T-helper 1 cell treated with Interleukin-12 subunit alpha and Interleukin-12 subunit beta and Interleukin-4 antibody, amounts not matched to agents 30 ng/mL and 1 ng/mL, for 36 hours (primary cell): ENCODE results near the gene CATSPERE. TPM values are rescaled to one million over a fixed set of nuclear protein-coding genes. Genes with fewer than 3 reads are reported as not detected.
"Not testable (repeated sequence)": the region's sequence is repeated elsewhere in the genome, so short reads cannot be mapped to it uniquely, and the experiment has no call there.

ENCODE experiments used
- intact Hi-C: fragments of 100-400 bp; cut with micrococcal nuclease; formaldehyde crosslinking; loops from one replicate; pipeline ENCODE4 v1.15.1; 2024
- total RNA-seq: library from RNA; stranded (reverse); gene quantifications from 2 replicates; pipeline ENCODE4 v1.2.3, GENCODE V29; 2022

The CATSPERE gene
- total RNA-seq, 1 donor from 2014 or later: 0.32 TPM

DNA sequence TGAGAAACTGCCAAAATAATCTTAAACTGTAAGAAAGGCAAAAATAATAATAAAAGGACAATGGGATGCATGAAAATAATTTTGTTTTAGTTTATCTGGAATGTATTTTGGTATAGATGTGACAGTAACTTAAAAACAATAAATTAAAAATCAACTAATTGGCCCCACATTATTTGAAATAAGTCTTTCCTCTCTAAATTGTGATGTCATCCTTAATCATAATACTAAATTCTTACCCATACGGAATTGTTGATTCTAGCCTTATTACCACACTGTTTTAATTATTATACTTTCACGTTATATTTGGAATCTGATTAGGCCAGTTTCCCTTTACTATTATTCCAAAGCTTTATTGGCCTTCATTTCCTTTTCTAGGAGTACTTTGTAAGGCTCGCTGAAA lies 199.5 kb downstream of the CATSPERE start:
- intact Hi-C loops: no loop called here

DNA sequence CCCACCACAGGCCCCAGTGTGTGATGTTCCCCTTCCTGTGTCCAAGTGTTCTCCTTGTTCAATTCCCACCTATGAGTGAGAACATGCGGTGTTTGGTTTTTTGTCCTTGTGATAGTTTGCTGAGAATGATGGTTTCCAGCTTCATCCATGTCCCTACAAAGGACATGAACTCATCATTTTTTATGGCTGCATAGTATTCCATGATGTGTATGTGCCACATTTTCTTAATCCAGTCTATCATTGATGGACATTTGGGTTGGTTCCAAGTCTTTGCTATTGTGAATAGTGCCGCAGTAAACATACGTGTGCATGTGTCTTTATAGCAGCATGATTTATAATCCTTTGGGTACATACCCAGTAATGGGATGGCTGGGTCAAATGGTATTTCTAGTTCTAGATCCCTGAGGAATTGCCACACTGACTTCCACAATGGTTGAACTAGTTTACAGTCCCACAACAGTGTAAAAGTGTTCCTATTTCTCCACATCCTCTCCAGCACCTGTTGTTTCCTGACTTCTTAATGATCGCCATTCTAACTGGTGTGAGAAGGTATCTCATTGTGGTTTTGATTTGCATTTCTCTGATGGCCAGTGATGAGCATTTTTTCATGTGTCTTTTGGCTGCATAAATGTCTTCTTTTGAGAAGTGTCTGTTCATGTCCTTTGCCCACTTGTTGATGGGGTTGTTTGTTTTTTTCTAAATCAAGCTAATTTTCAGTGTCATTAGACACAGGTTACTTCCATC lies 200.7 kb downstream of the CATSPERE start:
- intact Hi-C loops: not testable (repeated sequence)

DNA sequence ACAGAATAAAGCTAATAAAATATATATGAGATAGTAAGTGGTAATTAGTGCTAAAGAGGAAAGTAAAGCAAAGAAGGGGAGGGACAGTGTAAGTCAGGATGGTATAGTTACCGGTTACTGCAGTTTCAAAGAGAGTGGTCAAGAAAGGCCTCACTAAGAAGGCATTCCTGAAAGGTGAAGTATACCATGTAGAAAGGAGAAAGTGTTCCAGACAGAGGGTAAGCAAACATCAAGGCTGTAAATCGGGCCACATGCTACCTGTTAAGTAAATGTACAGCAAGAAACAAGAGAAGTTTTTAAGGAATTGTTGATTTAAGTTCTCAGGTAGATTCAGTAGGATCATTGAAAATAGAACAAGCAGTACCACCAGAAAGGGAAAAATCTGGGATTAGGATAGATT lies 201.5 kb downstream of the CATSPERE start:
- intact Hi-C loops: no loop called here

DNA sequence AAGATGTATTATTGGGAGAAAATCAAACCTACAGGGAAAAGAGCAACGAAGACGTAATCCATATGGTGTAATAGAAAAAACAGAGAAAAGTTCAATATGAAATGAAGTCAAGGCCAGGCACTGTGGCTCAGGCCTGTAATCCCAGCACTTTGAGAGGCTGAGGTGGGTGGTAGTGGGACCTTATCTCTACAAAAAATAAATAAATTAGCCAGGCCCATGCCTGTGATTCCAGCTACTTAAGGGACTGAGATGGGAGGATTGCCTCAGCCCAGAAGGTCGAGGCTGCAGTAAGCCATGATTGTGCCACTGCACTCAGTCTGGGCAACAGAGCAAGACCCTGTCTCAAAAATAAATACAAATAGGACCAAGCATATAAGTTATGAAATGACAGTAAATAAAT lies 203.3 kb downstream of the CATSPERE start:
- intact Hi-C loops: no loop called here

DNA sequence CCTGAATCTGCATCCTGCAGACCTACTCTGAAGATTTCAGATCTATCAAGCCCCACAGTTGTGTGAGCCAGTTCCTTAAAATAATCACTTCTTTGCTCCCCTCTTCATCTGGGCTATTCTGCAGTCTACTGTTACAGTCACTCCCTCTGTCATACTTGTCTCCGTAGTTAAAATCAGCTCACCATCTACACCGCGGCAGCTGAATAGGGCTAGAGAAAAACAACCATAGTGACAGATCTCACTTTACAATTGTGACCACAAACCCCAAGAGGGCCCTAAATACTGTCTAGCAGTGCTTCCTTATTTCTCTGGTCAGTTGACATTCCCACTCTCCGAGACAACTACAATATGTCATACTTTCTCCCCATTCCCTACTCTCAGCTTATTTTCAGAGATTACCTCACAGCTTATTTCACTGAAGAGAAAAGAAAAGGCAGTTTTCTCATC lies 204.7 kb downstream of the CATSPERE start:
- intact Hi-C loops: no loop called here

DNA sequence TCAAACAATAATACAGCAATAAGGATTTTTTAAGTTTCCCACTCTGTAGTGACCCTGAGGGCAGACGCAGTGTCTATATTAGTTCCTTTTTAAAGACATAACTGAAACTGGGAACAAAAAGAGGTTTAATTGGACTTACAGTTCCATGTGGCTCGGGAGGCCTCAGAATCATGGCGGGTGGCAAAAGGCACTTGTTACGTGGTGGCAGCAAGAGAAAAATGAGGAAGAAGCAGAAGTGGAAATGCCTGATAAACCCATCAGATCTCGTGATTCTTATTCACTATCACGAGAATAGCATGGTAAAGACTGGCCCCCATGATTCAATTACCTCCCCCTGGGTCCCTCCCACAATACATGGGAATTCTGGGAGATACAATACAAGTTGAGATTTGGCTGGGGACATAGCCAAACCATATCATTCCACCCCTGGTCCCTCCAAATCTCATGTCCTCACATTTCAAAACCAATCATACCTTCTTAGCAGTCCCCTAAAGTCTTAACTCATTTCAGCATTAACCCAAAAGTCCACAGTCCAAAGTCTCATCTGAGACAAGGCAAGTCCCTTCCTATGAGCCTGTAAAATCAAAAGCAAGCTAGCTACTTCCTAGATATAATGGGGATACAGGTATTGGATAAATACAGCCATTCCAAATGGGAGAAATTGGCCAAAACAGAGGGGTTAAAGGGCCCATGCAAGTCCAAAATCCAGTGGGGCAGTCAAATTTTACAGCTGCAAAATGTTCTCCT lies 205.8 kb downstream of the CATSPERE start:
- intact Hi-C loops: not testable (repeated sequence)

DNA sequence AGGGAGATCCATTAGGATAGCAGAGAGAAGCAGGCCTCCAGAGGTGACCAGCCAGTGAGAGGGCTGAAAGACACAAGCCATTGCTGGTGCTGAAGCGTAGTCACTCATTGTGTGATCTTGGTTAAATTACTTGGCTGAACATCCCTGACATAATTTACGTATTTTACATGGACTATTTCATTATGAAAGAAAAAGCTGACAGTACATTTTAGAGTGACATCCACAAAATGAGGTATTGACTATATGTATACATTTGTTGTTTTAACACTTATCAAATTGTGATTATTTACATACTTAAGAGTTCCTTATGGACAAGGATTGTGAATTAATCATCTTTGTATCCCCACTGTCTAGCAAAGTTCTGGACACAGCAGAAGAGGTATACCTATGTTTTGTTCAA lies 206.7 kb downstream of the CATSPERE start:
- intact Hi-C loops: no loop called here

DNA sequence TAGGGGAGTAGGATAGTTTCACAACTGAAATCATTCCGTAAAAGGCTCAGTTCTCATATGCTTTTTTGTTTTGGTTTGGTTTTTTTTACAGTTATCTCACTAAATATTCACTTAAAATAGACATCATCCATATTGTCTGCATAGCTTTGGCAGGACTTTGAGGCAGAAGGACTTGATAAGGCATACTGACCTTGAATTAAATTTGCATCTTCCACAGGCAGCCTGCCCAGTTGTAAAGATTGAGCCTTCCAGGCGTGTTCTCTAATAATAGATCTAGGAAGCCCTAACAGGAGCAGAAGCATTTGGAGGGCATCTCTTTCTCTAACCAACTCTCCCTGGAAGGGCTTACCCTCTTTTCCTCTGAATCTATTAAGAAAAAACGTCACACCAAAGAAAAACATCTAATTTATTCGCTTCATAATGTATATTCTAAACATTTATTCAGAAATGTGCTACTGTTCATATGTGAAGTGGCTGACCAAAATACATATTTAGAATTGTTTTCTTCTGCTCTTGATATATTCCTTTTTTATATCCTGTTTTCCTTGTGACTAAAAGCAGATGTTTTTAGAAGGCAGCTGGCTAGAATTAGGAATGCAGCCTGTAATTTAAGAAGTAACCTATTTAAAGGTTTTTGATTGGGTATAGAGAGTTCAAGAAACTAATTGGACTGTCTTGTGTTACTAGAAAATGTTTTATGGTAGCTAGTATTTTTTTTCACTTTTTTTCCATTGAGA lies 212.0 kb downstream of the CATSPERE start:
- intact Hi-C loops: no loop called here

DNA sequence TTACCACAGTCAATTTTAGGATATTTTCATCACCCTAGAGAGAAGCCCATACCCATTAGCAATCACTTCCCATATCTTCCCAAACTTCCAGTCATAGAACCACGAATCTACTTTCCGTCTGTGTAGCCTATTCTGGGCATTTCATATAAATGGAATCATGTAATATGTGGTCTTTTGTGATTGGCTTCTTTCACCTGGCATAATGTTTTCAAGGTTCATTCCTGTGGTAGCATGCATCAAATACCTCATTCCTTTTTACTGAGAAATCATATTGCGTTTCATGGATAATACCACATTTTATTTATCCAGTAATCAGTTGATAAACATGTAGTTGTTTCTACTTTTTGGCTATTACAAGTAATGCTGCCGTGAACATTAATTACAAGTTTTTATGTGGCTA lies 213.4 kb downstream of the CATSPERE start:
- intact Hi-C loops: no loop called here

DNA sequence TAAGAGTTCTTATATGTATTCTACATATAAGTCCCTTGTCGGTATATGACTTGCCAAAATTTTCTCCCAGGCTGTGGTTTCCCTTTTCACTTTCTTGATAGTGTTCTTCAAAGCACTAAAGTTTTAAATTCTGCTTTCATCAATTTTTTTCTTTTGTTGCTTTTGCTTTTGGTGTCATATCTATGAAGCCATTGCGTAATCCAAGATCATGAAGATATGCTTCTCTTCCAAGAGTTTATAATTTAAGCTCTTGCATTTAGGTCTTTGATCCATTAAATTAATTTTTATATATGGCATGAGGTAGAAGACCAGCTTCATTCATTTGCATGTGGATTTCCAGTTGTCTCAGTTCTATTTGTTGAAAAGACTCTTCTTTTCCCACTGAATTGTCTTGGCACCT lies 214.1 kb downstream of the CATSPERE start:
- intact Hi-C loops: no loop called here

DNA sequence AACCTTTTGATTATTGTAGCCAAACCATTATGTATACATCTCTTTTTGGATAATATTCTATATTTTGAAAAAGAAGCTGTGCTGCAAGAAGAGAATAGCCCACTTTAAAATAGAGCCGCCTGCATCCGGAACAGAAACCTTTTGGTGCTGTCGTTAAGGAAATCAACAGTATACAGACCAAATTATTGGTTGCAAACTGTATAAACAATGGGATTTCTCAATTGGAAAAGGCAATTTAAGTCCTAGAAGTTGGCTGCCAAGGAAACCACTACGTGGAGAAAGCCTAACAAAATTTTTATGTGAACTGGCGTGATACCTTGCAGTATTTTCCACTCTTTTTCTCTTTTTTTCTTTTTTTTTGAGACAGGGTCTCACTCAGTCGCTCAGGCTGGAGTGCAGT lies 217.6 kb downstream of the CATSPERE start:
- intact Hi-C loops: no loop called here

DNA sequence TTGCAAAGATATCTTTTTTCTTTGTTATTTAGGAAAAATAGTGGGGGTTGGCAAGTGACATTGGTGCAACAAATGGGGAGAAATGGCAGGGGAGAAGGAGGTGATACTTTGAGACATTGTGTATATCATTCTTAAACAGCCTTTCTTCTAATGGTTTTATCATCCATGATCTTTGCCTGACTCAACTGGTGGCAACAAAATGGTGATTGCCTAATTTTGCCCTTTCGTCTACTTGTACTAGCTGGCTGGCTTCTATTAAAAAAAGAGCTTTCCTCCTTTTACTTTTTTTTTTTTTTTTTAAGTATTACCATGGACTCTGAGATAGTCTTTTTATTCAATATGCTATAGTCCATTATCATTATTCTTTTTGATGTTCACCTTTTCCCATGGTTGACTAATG lies 219.6 kb downstream of the CATSPERE start:
- intact Hi-C loops: no loop called here

DNA sequence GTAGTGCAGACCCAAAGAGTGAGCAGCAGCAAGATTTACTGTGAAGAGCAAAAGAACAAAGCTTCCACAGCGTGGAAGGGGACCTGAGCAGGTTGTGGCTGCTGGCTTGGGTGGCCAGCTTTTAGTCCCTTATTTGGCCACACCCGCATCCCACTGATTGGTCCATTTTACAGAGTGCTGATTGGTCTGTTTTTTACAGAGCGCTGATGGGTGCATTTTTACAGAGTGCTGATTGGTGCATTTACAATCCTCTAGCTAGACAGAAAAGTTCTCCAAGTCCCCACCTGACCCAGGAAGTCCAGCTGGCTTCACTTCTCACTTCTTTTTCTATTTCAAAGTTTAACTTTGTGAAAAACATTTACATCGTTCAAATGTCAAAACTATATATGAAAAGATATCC lies 221.0 kb downstream of the CATSPERE start:
- intact Hi-C loops: not testable (repeated sequence)

Other genes starting within 250 kb of the CATSPERE start
- 55.5 and 58.4 TPM in 2 replicates for gene ADSS2, start 9.4 kb upstream of the CATSPERE start, total RNA-seq
- gene DESI2, start 191.9 kb downstream of the CATSPERE start, total RNA-seq: 24.7 and 26.9 TPM in 2 replicates